ENCODE data around the gene MEX3B. TPM values are rescaled to one million over a fixed set of nuclear protein-coding genes. Genes with fewer than 3 reads are reported as not detected.

MEX3B gene
- total RNA-seq, 1 experiment from 2014 or later: 2.0 TPM

- Mint-ChIP-seq H3K36me3 (ENCODE audit: insufficient read depth, unreplicated experiment) (no peaks in the 10 kb centered on the region), H3K9me3 (ENCODE audit: low read depth, unreplicated experiment) (no peaks in the 10 kb centered on the region), H3K4me3 (ENCODE audit: low read depth, unreplicated experiment) (no peak overlapping the region), H3K4me1 (ENCODE audit: low read depth, unreplicated experiment) (no peaks in the 10 kb centered on the region), H3K27me3 (ENCODE audit: unreplicated experiment) (peaks cover 97% of the 10 kb centered on the region), H3K27ac (ENCODE audit: unreplicated experiment) (no peak overlapping the region)
- CTCF ChIA-PET: no interaction called here
- TF ChIP-seq CTCF (IDR thresholded peaks at IDR 0.05; ENCODE audit: unreplicated experiment): no peak
- no peak for DNase-seq
- BruUV-seq (replicated peaks): no TSS peak
- intact Hi-C loops (cut with micrococcal nuclease; ENCODE audit: unreplicated experiment): no loop called here
Observed at GRCh38 chr15:82056958-82057823, 11.4 kb upstream of the MEX3B start.

GRCh38 chr15:82052751-82053150, 6.9 kb upstream of the MEX3B start:
- Mint-ChIP-seq H3K4me1 (ENCODE audit: low read depth, unreplicated experiment) (peaks cover under 1% of the 10 kb centered on the region), H3K27me3 (ENCODE audit: unreplicated experiment) (peaks cover 93% of the 10 kb centered on the region), H3K4me3 (ENCODE audit: low read depth, unreplicated experiment) (no peak overlapping the region), H3K36me3 (ENCODE audit: insufficient read depth, unreplicated experiment) (no peaks in the 10 kb centered on the region), H3K9me3 (ENCODE audit: low read depth, unreplicated experiment) (no peaks in the 10 kb centered on the region), H3K27ac (ENCODE audit: unreplicated experiment) (no peak overlapping the region)
- DNase-seq: no peak
- CTCF ChIA-PET: no interaction called here
- TF ChIP-seq CTCF (IDR thresholded peaks at IDR 0.05; ENCODE audit: unreplicated experiment): no peak
- no TSS peak for BruUV-seq (replicated peaks)
- intact Hi-C loops (cut with micrococcal nuclease; ENCODE audit: unreplicated experiment): no loop called here

GRCh38 chr15:82051664-82052063, 5.8 kb upstream of the MEX3B start:
- CTCF ChIA-PET: interaction anchor here (0.7 kb wide), 1 partner anchor 54 kb away, joined by 3 read pairs; no protein-coding TSS in a partner anchor
- Mint-ChIP-seq H3K9me3 (ENCODE audit: low read depth, unreplicated experiment) (no peaks in the 10 kb centered on the region), H3K36me3 (ENCODE audit: insufficient read depth, unreplicated experiment) (peaks cover 10% of the 10 kb centered on the region), H3K4me1 (ENCODE audit: low read depth, unreplicated experiment) (peaks cover 8% of the 10 kb centered on the region), H3K4me3 (ENCODE audit: low read depth, unreplicated experiment) (no peak overlapping the region), H3K27me3 (ENCODE audit: unreplicated experiment) (peaks cover 91% of the 10 kb centered on the region), H3K27ac (ENCODE audit: unreplicated experiment) (no peak overlapping the region)
- no peak for DNase-seq
- TF ChIP-seq CTCF (IDR thresholded peaks at IDR 0.05; ENCODE audit: unreplicated experiment): no peak
- intact Hi-C loops (cut with micrococcal nuclease; ENCODE audit: unreplicated experiment): no loop called here
- no TSS peak for BruUV-seq (replicated peaks)

GRCh38 chr15:82048811-82049210, 3.0 kb upstream of the MEX3B start:
- CTCF ChIA-PET: interaction anchor here (0.6 to 1.1 kb wide), 2 partner anchors 54 to 60 kb away, joined by 3 to 5 read pairs; no protein-coding TSS in a partner anchor
- BruUV-seq (replicated peaks): no TSS peak
- Mint-ChIP-seq H3K9me3 (ENCODE audit: low read depth, unreplicated experiment) (no peaks in the 10 kb centered on the region), H3K4me3 (ENCODE audit: low read depth, unreplicated experiment) (no peak overlapping the region), H3K27me3 (ENCODE audit: unreplicated experiment) (peaks cover 66% of the 10 kb centered on the region), H3K4me1 (ENCODE audit: low read depth, unreplicated experiment) (peaks cover 8% of the 10 kb centered on the region), H3K36me3 (ENCODE audit: insufficient read depth, unreplicated experiment) (peaks cover 32% of the 10 kb centered on the region), H3K27ac (ENCODE audit: unreplicated experiment) (no peak overlapping the region)
- no peak for DNase-seq
- intact Hi-C loops (cut with micrococcal nuclease; ENCODE audit: unreplicated experiment): loop anchor here (5.0 kb wide), 1 partner anchor 567 kb away; no protein-coding TSS in a partner anchor
- no peak for TF ChIP-seq CTCF (IDR thresholded peaks at IDR 0.05; ENCODE audit: unreplicated experiment)

Measured in Calu3 (cell line).